ENCODE results near the gene ADAM12. TPM values are rescaled to one million over a fixed set of nuclear protein-coding genes. Genes with fewer than 3 reads are reported as not detected.

ADAM12 gene
- total and polyA plus RNA-seq, 7 donors = 0.01 to 3.3 (median 0.24) TPM; not detected in 2

DNA sequence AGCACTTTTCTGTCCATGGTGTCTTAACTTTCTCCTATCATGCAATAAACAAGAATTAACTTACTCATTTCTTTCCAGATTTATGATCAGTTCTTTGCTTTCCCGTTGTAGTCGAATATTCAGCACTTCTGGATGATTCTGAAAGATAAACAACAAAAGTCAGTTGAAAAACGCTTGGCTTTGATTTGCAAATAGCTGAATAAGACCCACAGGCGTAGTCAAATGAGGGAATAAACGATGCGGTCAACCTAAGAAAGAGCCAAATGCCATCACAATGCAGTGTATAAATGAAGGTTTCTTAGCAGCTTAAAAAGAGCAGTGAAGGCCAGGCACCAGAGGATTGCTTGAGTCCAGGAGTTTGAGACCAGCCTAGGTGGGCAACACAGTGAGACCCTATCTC is 109.4 kb downstream of the ADAM12 start:
- H3K27me3 ChIP-seq (ENCODE audit: insufficient read depth in 3 of 3, low read length in 2 of 3) = no peaks in the 10 kb centered on the region
- H3K9me3 ChIP-seq = no peaks in the 10 kb centered on the region
- no peaks in the 10 kb centered on the region for H3K36me3 ChIP-seq (ENCODE audit: insufficient read depth in 1 of 2, low read depth in 1 of 2)
- H3K4me1 ChIP-seq = no peaks in the 10 kb centered on the region
- no peak overlapping the region for H3K27ac ChIP-seq
- intact Hi-C loops (cut with DNase I) = no loop called here
- TF ChIP-seq, protein P1, sequence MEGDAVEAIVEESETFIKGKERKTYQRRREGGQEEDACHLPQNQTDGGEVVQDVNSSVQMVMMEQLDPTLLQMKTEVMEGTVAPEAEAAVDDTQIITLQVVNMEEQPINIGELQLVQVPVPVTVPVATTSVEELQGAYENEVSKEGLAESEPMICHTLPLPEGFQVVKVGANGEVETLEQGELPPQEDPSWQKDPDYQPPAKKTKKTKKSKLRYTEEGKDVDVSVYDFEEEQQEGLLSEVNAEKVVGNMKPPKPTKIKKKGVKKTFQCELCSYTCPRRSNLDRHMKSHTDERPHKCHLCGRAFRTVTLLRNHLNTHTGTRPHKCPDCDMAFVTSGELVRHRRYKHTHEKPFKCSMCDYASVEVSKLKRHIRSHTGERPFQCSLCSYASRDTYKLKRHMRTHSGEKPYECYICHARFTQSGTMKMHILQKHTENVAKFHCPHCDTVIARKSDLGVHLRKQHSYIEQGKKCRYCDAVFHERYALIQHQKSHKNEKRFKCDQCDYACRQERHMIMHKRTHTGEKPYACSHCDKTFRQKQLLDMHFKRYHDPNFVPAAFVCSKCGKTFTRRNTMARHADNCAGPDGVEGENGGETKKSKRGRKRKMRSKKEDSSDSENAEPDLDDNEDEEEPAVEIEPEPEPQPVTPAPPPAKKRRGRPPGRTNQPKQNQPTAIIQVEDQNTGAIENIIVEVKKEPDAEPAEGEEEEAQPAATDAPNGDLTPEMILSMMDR (IDR thresholded peaks at IDR 0.05) = no peak
- H3K4me3 ChIP-seq = no peak overlapping the region
- no peak for DNase-seq
- ATAC-seq = no peak
- WGBS, 3 donors = 76 to 84% (median 81%) methylated on average over 6 of the region's 6 CpGs

DNA sequence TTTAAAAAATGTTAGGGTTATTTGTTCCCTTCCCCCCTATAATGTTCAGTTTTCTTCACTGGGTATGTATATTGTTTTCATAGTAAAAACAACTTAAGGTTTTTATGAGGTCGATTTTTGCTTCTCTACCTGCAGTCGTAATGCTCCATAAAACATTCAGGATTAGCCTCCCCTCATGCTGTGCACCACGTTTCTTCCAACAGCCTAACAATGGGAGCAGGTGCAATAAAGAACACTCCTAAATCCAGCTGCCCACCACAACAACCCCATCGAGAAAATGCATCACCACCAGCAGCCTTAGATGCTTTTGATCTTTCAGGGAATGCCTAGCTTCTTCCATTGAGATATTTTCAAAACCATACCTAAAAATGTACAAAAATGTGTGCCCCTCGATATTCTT is 111.1 kb downstream of the ADAM12 start:
- no peaks in the 10 kb centered on the region for H3K27me3 ChIP-seq (ENCODE audit: insufficient read depth in 3 of 3, low read length in 2 of 3)
- TF ChIP-seq, protein P1 (IDR thresholded peaks at IDR 0.05) = no peak
- intact Hi-C loops (cut with DNase I) = no loop called here

DNA sequence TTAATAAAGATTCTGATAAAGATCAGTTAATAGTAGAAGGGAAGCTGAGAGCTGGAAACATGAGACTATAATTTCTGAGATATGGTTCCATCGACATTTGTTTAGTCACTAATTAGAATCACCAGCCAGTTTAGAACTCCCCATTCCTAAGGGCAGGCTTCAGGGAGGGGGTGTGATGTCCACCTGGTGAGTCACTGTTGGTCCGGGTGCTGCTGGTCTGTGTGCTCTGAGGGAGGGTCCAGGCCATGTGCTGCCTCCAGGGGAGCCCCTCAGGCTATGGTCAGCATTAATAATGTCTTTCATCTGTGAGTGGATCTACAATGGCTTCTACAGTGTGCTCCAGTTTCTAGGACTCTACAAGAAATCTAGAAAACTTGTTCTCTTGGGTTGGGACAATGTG is 115.8 kb downstream of the ADAM12 start:
- DNase-seq = no peak
- intact Hi-C loops (cut with DNase I) = no loop called here
- H3K27ac ChIP-seq = no peak overlapping the region
- 93 to 98% (median 96%) methylated on average over 2 of the region's 2 CpGs for WGBS, 3 donors
- TF ChIP-seq, protein P1 (IDR thresholded peaks at IDR 0.05) = no peak
- no peak overlapping the region for H3K4me3 ChIP-seq
- no peaks in the 10 kb centered on the region for H3K27me3 ChIP-seq (ENCODE audit: insufficient read depth in 3 of 3, low read length in 2 of 3)
- no peaks in the 10 kb centered on the region for H3K36me3 ChIP-seq (ENCODE audit: insufficient read depth in 1 of 2, low read depth in 1 of 2)
- no peaks in the 10 kb centered on the region for H3K9me3 ChIP-seq
- no peaks in the 10 kb centered on the region for H3K4me1 ChIP-seq
- ATAC-seq = no peak

More for the DNA sequence above, 111.1 kb downstream of the ADAM12 start:
- no peak overlapping the region for H3K27ac ChIP-seq
- DNase-seq = no peak
- H3K4me1 ChIP-seq = no peaks in the 10 kb centered on the region
- WGBS, 3 donors = 66 to 73% (median 70%) methylated on average over 5 of the region's 5 CpGs
- no peaks in the 10 kb centered on the region for H3K36me3 ChIP-seq (ENCODE audit: insufficient read depth in 1 of 2, low read depth in 1 of 2)
- H3K4me3 ChIP-seq = no peak overlapping the region
- no peak for ATAC-seq
- H3K9me3 ChIP-seq = no peaks in the 10 kb centered on the region

DNA sequence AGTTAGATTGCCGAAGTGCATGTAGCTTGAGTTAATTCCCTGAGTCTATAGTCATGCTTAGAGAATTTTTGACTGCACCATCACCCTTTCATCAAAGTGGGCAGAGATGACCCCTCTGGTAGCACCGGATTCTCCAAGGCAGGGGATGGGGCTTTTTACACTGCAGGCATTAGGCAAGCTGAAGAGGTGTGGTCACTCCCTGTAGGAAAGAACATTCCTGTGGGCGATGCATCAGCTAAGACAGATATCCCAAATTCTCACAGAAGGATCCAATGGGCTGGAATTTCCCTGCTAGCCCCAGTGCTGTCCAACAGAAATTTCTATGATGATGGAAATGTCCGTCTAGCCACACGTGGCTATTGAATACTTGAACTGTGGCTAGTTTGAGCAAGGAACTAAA is 118.2 kb downstream of the ADAM12 start:
- H3K9me3 ChIP-seq = no peaks in the 10 kb centered on the region
- intact Hi-C loops (cut with DNase I) = no loop called here
- WGBS, 3 donors = 93 to 95% (median 94%) methylated on average over 5 of the region's 5 CpGs
- TF ChIP-seq, protein P1 (IDR thresholded peaks at IDR 0.05) = no peak
- no peaks in the 10 kb centered on the region for H3K36me3 ChIP-seq (ENCODE audit: insufficient read depth in 1 of 2, low read depth in 1 of 2)
- no peak overlapping the region for H3K4me3 ChIP-seq
- H3K27ac ChIP-seq = no peak overlapping the region
- no peaks in the 10 kb centered on the region for H3K4me1 ChIP-seq
- H3K27me3 ChIP-seq (ENCODE audit: insufficient read depth in 3 of 3, low read length in 2 of 3) = no peaks in the 10 kb centered on the region
- DNase-seq (no peak), ATAC-seq (no peak)
